ENCODE results near the gene LOC128125822.

GRCh38 chr6:63599243-63599642 is 27.0 kb downstream of the LOC128125822 start:
- TF ChIP-seq CTCF (IDR thresholded peaks at IDR 0.05; ENCODE audit: borderline replicate concordance, extremely low read depth, low read length, poor library complexity, severe bottlenecking) (no peak), EZH2 (IDR thresholded peaks at IDR 0.05; ENCODE audit: borderline replicate concordance, low read depth, low read length, severe bottlenecking) (no peak)

Data from DND-41 (cell line).